GM21825 (cell line): Measurements from ENCODE around the gene ZDHHC8.

Experiments used
- ATAC-seq: cut with Tn5 transposase; IDR thresholded peaks from one replicate; pipeline ENCODE4 v1.9.1; 2021; ENCODE audit warnings: mild to moderate bottlenecking, moderate library complexity; ENCODE audit not compliant: unreplicated experiment

The ZDHHC8 gene

GRCh38 chr22:20177217-20177911 lies 45.8 kb downstream of the ZDHHC8 start:
- no peak for ATAC-seq

GRCh38 chr22:20178075-20178914 lies 46.7 kb downstream of the ZDHHC8 start:
- ATAC-seq = no peak

- no peak for ATAC-seq
Measured at GRCh38 chr22:20178915-20179227, 47.3 kb downstream of the ZDHHC8 start.

- ATAC-seq = no peak
Measured at GRCh38 chr22:20179455-20180244, 48.0 kb downstream of the ZDHHC8 start.

GRCh38 chr22:20180245-20180630 lies 48.6 kb downstream of the ZDHHC8 start:
- ATAC-seq = no peak

- ATAC-seq = no peak
Measured at GRCh38 chr22:20180640-20181039, 49.0 kb downstream of the ZDHHC8 start.

GRCh38 chr22:20181194-20181883 lies 49.7 kb downstream of the ZDHHC8 start:
- ATAC-seq = no peak

- no peak for ATAC-seq
Measured at GRCh38 chr22:20181884-20182236, 50.3 kb downstream of the ZDHHC8 start.

- no peak for ATAC-seq
Measured at GRCh38 chr22:20182365-20182764, 50.8 kb downstream of the ZDHHC8 start.

GRCh38 chr22:20183101-20183500 lies 51.5 kb downstream of the ZDHHC8 start:
- no peak for ATAC-seq

GRCh38 chr22:20183823-20184222 lies 52.2 kb downstream of the ZDHHC8 start:
- ATAC-seq = no peak

GRCh38 chr22:20184501-20185165 lies 53.0 kb downstream of the ZDHHC8 start:
- no peak for ATAC-seq

- ATAC-seq = no peak
Measured at GRCh38 chr22:20185750-20186149, 54.1 kb downstream of the ZDHHC8 start.

GRCh38 chr22:20186183-20186870 lies 54.7 kb downstream of the ZDHHC8 start:
- no peak for ATAC-seq

GRCh38 chr22:20186871-20187546 lies 55.4 kb downstream of the ZDHHC8 start:
- ATAC-seq = no peak

- no peak for ATAC-seq
Measured at GRCh38 chr22:20187777-20188566, 56.4 kb downstream of the ZDHHC8 start.

- ATAC-seq = no peak
Measured at GRCh38 chr22:20188567-20188877, 56.9 kb downstream of the ZDHHC8 start.

GRCh38 chr22:20191000-20191515 lies 59.5 kb downstream of the ZDHHC8 start:
- no peak for ATAC-seq

GRCh38 chr22:20191803-20192202 lies 60.2 kb downstream of the ZDHHC8 start:
- no peak for ATAC-seq
